Stimulated activated CD8-positive, alpha-beta memory T cell treated with anti-CD3 and anti-CD28 coated beads, Interleukin-15, amount 100 ng/mL, for 48 hours (primary cell): ENCODE results near the gene C11orf54.
A peak's percentile ranks its signal among the peaks of the same experiment; 100 is the strongest.
"Not testable (repeated sequence)": the region's sequence is repeated elsewhere in the genome, so short reads cannot be mapped to it uniquely, and the experiment has no call there.

Experiments
- DNase-seq, 2 donors: peaks; one replicate each; pipeline ENCODE4 v3.0.0-alpha.2; 2020; ENCODE audit warnings: low read depth in 2 of 2

C11orf54 gene

GRCh38 chr11:93734427-93735222 is 6.8 kb upstream of the C11orf54 start:
- DNase-seq, result no peak

- no peak for DNase-seq
Observed at GRCh38 chr11:93735627-93736026, 5.8 kb upstream of the C11orf54 start.

GRCh38 chr11:93736129-93736528 is 5.3 kb upstream of the C11orf54 start:
- no peak for DNase-seq

- no peak for DNase-seq
Observed at GRCh38 chr11:93737904-93738612, 3.4 kb upstream of the C11orf54 start.

- DNase-seq, result no peak
Observed at GRCh38 chr11:93738647-93739081, 2.8 kb upstream of the C11orf54 start.

- peak; percentile 30 for DNase-seq
Observed at GRCh38 chr11:93740031-93740729, 1.3 kb upstream of the C11orf54 start.

- DNase-seq, result peak; percentile 41 to 44
Observed at GRCh38 chr11:93740730-93741093, 760 bp upstream of the C11orf54 start.

- no peak for DNase-seq
Observed at GRCh38 chr11:93741882-93742226, 382 bp downstream of the C11orf54 start.

GRCh38 chr11:93743291-93743690 is 1.8 kb downstream of the C11orf54 start:
- no peak for DNase-seq

- no peak for DNase-seq
Observed at GRCh38 chr11:93744669-93745004, 3.2 kb downstream of the C11orf54 start.

- DNase-seq, result not testable (repeated sequence)
Observed at GRCh38 chr11:93745005-93745755, 3.7 kb downstream of the C11orf54 start.

GRCh38 chr11:93746101-93746500 is 4.6 kb downstream of the C11orf54 start:
- DNase-seq, result no peak

- DNase-seq, result no peak
Observed at GRCh38 chr11:93747122-93747521, 5.7 kb downstream of the C11orf54 start.

GRCh38 chr11:93751001-93751400 is 9.5 kb downstream of the C11orf54 start:
- no peak for DNase-seq

- no peak for DNase-seq
Observed at GRCh38 chr11:93753241-93753640, 11.8 kb downstream of the C11orf54 start.

- DNase-seq, result no peak
Observed at GRCh38 chr11:93756748-93757147, 15.3 kb downstream of the C11orf54 start.

GRCh38 chr11:93757301-93757700 is 15.8 kb downstream of the C11orf54 start:
- no peak for DNase-seq

- no peak for DNase-seq
Observed at GRCh38 chr11:93757924-93758865, 16.7 kb downstream of the C11orf54 start.

GRCh38 chr11:93759123-93759522 is 17.7 kb downstream of the C11orf54 start:
- not testable (repeated sequence) for DNase-seq

- no peak for DNase-seq
Observed at GRCh38 chr11:93761910-93762309, 20.4 kb downstream of the C11orf54 start.

GRCh38 chr11:93765551-93765950 is 24.1 kb downstream of the C11orf54 start:
- DNase-seq, result no peak
